Effector CD8-positive, alpha-beta T cell (primary cell): ENCODE results near the gene DNAH6.

Experiments used
- DNase-seq: peaks from one replicate; lab custom pipeline; 2025; lab: John Stamatoyannopoulos, UW

DNAH6 gene

GRCh38 chr2:84836215-84836614, 319.9 kb downstream of the DNAH6 start:
- DNase-seq: no peak

GRCh38 chr2:84838434-84839145, 322.3 kb downstream of the DNAH6 start:
- no peak for DNase-seq

- no peak for DNase-seq
Measured at GRCh38 chr2:84839851-84840250, 323.6 kb downstream of the DNAH6 start.

GRCh38 chr2:84840306-84840705, 324.0 kb downstream of the DNAH6 start:
- DNase-seq: no peak

GRCh38 chr2:84841577-84841976, 325.3 kb downstream of the DNAH6 start:
- no peak for DNase-seq

GRCh38 chr2:84844141-84844540, 327.8 kb downstream of the DNAH6 start:
- no peak for DNase-seq

- DNase-seq: no peak
Measured at GRCh38 chr2:84846041-84846663, 329.9 kb downstream of the DNAH6 start.

GRCh38 chr2:84846741-84847142, 330.4 kb downstream of the DNAH6 start:
- DNase-seq: no peak

- DNase-seq: no peak
Measured at GRCh38 chr2:84847326-84848050, 331.2 kb downstream of the DNAH6 start.

GRCh38 chr2:84849271-84849952, 333.1 kb downstream of the DNAH6 start:
- DNase-seq: no peak

- DNase-seq: no peak
Measured at GRCh38 chr2:84850471-84850870, 334.2 kb downstream of the DNAH6 start.

GRCh38 chr2:84851876-84852275, 335.6 kb downstream of the DNAH6 start:
- no peak for DNase-seq

GRCh38 chr2:84854850-84855249, 338.6 kb downstream of the DNAH6 start:
- no peak for DNase-seq

- DNase-seq: no peak
Measured at GRCh38 chr2:84855731-84856130, 339.4 kb downstream of the DNAH6 start.

GRCh38 chr2:84856787-84857186, 340.5 kb downstream of the DNAH6 start:
- DNase-seq: no peak

- DNase-seq: no peak
Measured at GRCh38 chr2:84857566-84857965, 341.3 kb downstream of the DNAH6 start.

- DNase-seq: no peak
Measured at GRCh38 chr2:84858123-84858522, 341.8 kb downstream of the DNAH6 start.

- DNase-seq: no peak
Measured at GRCh38 chr2:84858937-84859336, 342.6 kb downstream of the DNAH6 start.

GRCh38 chr2:84861539-84861938, 345.2 kb downstream of the DNAH6 start:
- DNase-seq: no peak

GRCh38 chr2:84862006-84862405, 345.7 kb downstream of the DNAH6 start:
- no peak for DNase-seq

- no peak for DNase-seq
Measured at GRCh38 chr2:84865181-84865783, 349.0 kb downstream of the DNAH6 start.

- DNase-seq: no peak
Measured at GRCh38 chr2:84866122-84866521, 349.8 kb downstream of the DNAH6 start.
